Gastroesophageal sphincter (tissue), 3 donors: Measurements from ENCODE around the gene OR52E5.

Experiments used
- POLR2A ChIP-seq, 2 donors: fragments of 450-650 bp; IDR thresholded peaks; one replicate each; pipeline ENCODE4 v1.6.1; 2017; ENCODE audit warnings: antibody characterized with exemption in 2 of 2, mild to moderate bottlenecking in 2 of 2, moderate library complexity in 1 of 2
- TF ChIP-seq, protein P1 (sequence below), 4 experiments: fragments of 200-600 bp in 2 of 4; fragments of 450-650 bp in 2 of 4; sonication (generic) in 1 of 4; IDR thresholded peaks; one replicate each; pipeline ENCODE4 v1.5.1; 2017 to 2019; ENCODE audit warnings: antibody characterized with exemption in 4 of 4, mild to moderate bottlenecking in 2 of 4, moderate library complexity in 2 of 4

DNA sequence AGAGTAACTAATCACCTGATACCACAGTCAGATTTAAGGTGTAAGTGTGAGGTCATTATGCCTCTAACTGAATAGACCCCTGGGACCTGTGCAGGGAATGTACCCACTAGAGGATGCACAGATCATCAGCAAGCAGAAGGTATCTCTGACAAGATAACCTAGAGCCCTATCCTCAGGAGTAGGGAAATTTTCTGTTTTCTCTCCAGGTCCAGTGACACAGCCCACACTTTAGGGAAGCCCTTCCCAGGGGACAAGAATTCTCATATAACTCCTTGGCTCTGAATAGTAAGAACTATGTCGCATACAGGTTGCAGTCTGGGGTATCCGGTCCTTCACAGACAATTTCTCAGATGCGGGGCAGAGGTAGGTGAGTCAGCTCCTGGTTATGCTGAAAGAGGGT lies at the start of gene OR52E5:
- no peak for TF ChIP-seq POLR2A (IDR thresholded peaks at IDR 0.05)
- TF ChIP-seq, protein P1, sequence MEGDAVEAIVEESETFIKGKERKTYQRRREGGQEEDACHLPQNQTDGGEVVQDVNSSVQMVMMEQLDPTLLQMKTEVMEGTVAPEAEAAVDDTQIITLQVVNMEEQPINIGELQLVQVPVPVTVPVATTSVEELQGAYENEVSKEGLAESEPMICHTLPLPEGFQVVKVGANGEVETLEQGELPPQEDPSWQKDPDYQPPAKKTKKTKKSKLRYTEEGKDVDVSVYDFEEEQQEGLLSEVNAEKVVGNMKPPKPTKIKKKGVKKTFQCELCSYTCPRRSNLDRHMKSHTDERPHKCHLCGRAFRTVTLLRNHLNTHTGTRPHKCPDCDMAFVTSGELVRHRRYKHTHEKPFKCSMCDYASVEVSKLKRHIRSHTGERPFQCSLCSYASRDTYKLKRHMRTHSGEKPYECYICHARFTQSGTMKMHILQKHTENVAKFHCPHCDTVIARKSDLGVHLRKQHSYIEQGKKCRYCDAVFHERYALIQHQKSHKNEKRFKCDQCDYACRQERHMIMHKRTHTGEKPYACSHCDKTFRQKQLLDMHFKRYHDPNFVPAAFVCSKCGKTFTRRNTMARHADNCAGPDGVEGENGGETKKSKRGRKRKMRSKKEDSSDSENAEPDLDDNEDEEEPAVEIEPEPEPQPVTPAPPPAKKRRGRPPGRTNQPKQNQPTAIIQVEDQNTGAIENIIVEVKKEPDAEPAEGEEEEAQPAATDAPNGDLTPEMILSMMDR (IDR thresholded peaks at IDR 0.05), result no peak
